Myometrial cell (primary cell): ENCODE results near the gene NAPEPLD. TPM values are rescaled to one million over a fixed set of nuclear protein-coding genes. Genes with fewer than 3 reads are reported as not detected.

Experiments used
- total RNA-seq: library from RNA; depleted of rRNA; stranded (reverse); fragments of >200 nt; gene quantifications from 2 replicates; pipeline ENCODE4 v1.2.3, GENCODE V29; 2015

NAPEPLD gene
- total RNA-seq = 1.8 and 2.3 TPM in 2 replicates

GRCh38 chr7:103148994-103149807, at the start of gene NAPEPLD:
Gene NAPEPLD, minus strand, starts transcription at chr7:103149099. Its CDS starts 20,323 bp downstream, at chr7:103128776.

DNA sequence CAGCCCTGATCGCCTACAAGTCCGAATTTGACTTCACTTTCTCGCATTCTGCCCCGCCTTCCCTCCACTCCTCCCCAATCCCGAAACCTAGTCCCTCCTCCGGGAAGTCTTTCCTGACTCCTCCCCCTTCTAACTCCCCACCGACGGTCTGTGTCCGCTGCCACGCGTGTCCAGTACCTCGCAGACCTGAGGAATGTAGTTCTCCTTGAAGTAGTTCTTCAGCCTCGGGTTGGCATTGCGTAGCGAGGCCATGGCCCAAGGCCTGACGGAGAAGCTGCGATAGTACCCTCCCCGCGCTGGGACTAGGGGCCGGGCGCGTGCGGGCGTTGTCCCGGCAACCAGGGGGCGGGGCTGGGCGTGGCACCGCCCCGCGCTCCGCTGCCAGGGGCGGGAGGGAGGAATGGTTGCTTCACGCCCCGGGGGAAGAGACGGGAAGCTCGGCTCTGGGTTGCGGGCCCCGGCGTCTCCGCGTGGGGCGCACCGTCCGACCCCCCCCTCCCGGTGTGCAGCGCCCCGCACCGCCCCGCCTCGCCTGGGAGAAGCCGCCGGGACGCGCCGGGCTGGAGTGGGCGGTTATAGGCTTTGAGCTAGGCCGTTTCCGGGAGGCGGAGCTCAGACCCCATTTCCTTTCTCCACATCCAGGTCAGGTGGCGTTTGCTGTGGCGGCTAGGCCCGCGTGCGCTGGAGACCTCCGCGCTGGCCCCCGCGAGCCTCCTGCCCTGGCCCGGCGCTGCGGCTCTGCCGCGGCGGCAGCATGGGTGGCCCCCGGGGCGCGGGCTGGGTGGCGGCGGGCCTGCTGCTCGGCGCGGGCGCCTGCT, 74.2 kb downstream of the NAPEPLD start, which contains the start of the genes ARMC10 and FBXL13:
TSS of gene ARMC10 (plus strand) at position 622 of the 818 bp plus-strand sequence. CDS start at position 755, 133 bp downstream.
TSS of gene FBXL13 (minus strand) at position 278 of the 818 bp plus-strand sequence.

Other genes starting within 250 kb of the NAPEPLD start
- gene LRRC17, start 236.1 kb downstream of the NAPEPLD start, total RNA-seq = 104 and 108 TPM in 2 replicates
- gene FBXL13, start 74.3 kb downstream of the NAPEPLD start, total RNA-seq = 1.1 and 1.4 TPM in 2 replicates
- 29.4 and 35.3 TPM in 2 replicates for gene ARMC10, start 74.0 kb downstream of the NAPEPLD start, total RNA-seq
- gene PMPCB, start 148.3 kb upstream of the NAPEPLD start, total RNA-seq = 61.7 and 62.0 TPM in 2 replicates
- 7.5 and 11.9 TPM in 2 replicates for gene DNAJC2, start 195.7 kb upstream of the NAPEPLD start, total RNA-seq
- gene PSMC2, start 198.5 kb upstream of the NAPEPLD start, total RNA-seq = 162 and 203 TPM in 2 replicates